ENCODE results near the gene LIM2. TPM values are rescaled to one million over a fixed set of nuclear protein-coding genes. Genes with fewer than 3 reads are reported as not detected.
A peak's percentile ranks its signal among the peaks of the same experiment; 100 is the strongest.
"Not testable (repeated sequence)": the region's sequence is repeated elsewhere in the genome, so short reads cannot be mapped to it uniquely, and the experiment has no call there.

The LIM2 gene
- total RNA-seq, 1 donor from 2014 or later, result not detected

GRCh38 chr19:51427201-51427600 is 39.4 kb upstream of the LIM2 start:
- H3K27me3 Mint-ChIP-seq, result peaks cover 37% of the 10 kb centered on the region
- H3K4me3 Mint-ChIP-seq (ENCODE audit: low read depth), result no peak overlapping the region
- TF ChIP-seq CTCF (IDR thresholded peaks at IDR 0.05; ENCODE audit: unreplicated experiment), result no peak

GRCh38 chr19:51422053-51422448 is 34.3 kb upstream of the LIM2 start:
- Mint-ChIP-seq H3K36me3 (ENCODE audit: insufficient read depth) (no peaks in the 10 kb centered on the region), H3K4me3 (ENCODE audit: low read depth) (no peak overlapping the region), H3K4me1 (ENCODE audit: low read depth) (no peaks in the 10 kb centered on the region), H3K27ac (no peak overlapping the region), H3K27me3 (peaks cover 27% of the 10 kb centered on the region), H3K9me3 (ENCODE audit: low read depth) (no peaks in the 10 kb centered on the region)
- peak; percentile 97 for DNase-seq (ENCODE audit: low spot score, unreplicated experiment)
- peak; percentile 98 for TF ChIP-seq CTCF (IDR thresholded peaks at IDR 0.05; ENCODE audit: unreplicated experiment)

More at GRCh38 chr19:51427201-51427600, 39.4 kb upstream of the LIM2 start:
- no peaks in the 10 kb centered on the region for H3K4me1 Mint-ChIP-seq (ENCODE audit: low read depth)
- H3K9me3 Mint-ChIP-seq (ENCODE audit: low read depth), result no peaks in the 10 kb centered on the region
- DNase-seq (ENCODE audit: low spot score, unreplicated experiment), result no peak
- no peaks in the 10 kb centered on the region for H3K36me3 Mint-ChIP-seq (ENCODE audit: insufficient read depth)
- no peak overlapping the region for H3K27ac Mint-ChIP-seq

GRCh38 chr19:51421229-51422052 is 33.7 kb upstream of the LIM2 start:
- H3K4me1 Mint-ChIP-seq (ENCODE audit: low read depth), result no peaks in the 10 kb centered on the region
- H3K36me3 Mint-ChIP-seq (ENCODE audit: insufficient read depth), result no peaks in the 10 kb centered on the region
- no peak for TF ChIP-seq CTCF (IDR thresholded peaks at IDR 0.05; ENCODE audit: unreplicated experiment)
- no peak overlapping the region for H3K4me3 Mint-ChIP-seq (ENCODE audit: low read depth)
- H3K27ac Mint-ChIP-seq, result no peak overlapping the region
- H3K27me3 Mint-ChIP-seq, result peaks cover 24% of the 10 kb centered on the region
- H3K9me3 Mint-ChIP-seq (ENCODE audit: low read depth), result no peaks in the 10 kb centered on the region
- DNase-seq (ENCODE audit: low spot score, unreplicated experiment), result no peak

GRCh38 chr19:51420511-51420910 is 32.7 kb upstream of the LIM2 start:
- not testable (repeated sequence) for H3K4me1 Mint-ChIP-seq (ENCODE audit: low read depth); H3K27ac Mint-ChIP-seq; H3K9me3 Mint-ChIP-seq (ENCODE audit: low read depth); DNase-seq (ENCODE audit: low spot score, unreplicated experiment); H3K36me3 Mint-ChIP-seq (ENCODE audit: insufficient read depth); H3K4me3 Mint-ChIP-seq (ENCODE audit: low read depth)
- H3K27me3 Mint-ChIP-seq, result peaks cover 22% of the 10 kb centered on the region

- no peak for TF ChIP-seq CTCF (IDR thresholded peaks at IDR 0.05; ENCODE audit: unreplicated experiment)
- DNase-seq (ENCODE audit: low spot score, unreplicated experiment), result no peak
- H3K27me3 Mint-ChIP-seq, result peaks cover 20% of the 10 kb centered on the region
- no peak overlapping the region for H3K4me3 Mint-ChIP-seq (ENCODE audit: low read depth)
- no peaks in the 10 kb centered on the region for H3K36me3 Mint-ChIP-seq (ENCODE audit: insufficient read depth)
- H3K9me3 Mint-ChIP-seq (ENCODE audit: low read depth), result no peaks in the 10 kb centered on the region
- no peak overlapping the region for H3K27ac Mint-ChIP-seq
- no peaks in the 10 kb centered on the region for H3K4me1 Mint-ChIP-seq (ENCODE audit: low read depth)
These were observed 30.9 kb upstream of the LIM2 start for GRCh38 chr19:51418707-51419106.

GRCh38 chr19:51417810-51418157 is 30.0 kb upstream of the LIM2 start:
- H3K4me3 Mint-ChIP-seq (ENCODE audit: low read depth), result no peak overlapping the region
- DNase-seq (ENCODE audit: low spot score, unreplicated experiment), result no peak
- peaks cover 17% of the 10 kb centered on the region for H3K27me3 Mint-ChIP-seq
- no peaks in the 10 kb centered on the region for H3K4me1 Mint-ChIP-seq (ENCODE audit: low read depth)
- TF ChIP-seq CTCF (IDR thresholded peaks at IDR 0.05; ENCODE audit: unreplicated experiment), result no peak
- no peak overlapping the region for H3K27ac Mint-ChIP-seq
- no peaks in the 10 kb centered on the region for H3K36me3 Mint-ChIP-seq (ENCODE audit: insufficient read depth)
- H3K9me3 Mint-ChIP-seq (ENCODE audit: low read depth), result no peaks in the 10 kb centered on the region

Data from progenitor cell of endocrine pancreas (in vitro differentiated cells).